Endothelial cell of umbilical vein (primary cell): ENCODE measurements around the gene HTT. TPM values are rescaled to one million over a fixed set of nuclear protein-coding genes. Genes with fewer than 3 reads are reported as not detected.

Experiments
- BruUV-seq: library from RNA; stranded (reverse); fragments of 400-500 nt; replicated peaks from 2 replicates; lab custom pipeline; 2021; lab: Mats Ljungman, UMichigan
- CTCF ChIA-PET: fragments of 300-600, 350-600 bp; sonication (Branson Sonifier 250); formaldehyde crosslinking; loops from one replicate; lab custom pipeline; 2021; ENCODE audit warnings: antibody characterized with exemption, inconsistent platforms; lab: Charles Lee
- POLR2A ChIA-PET: fragments of 300-600, 350-600 bp; sonication (Branson Sonifier 250); formaldehyde crosslinking; loops from one replicate; lab custom pipeline; 2021; ENCODE audit warnings: antibody characterized with exemption, inconsistent platforms; lab: Charles Lee
- DNase-seq: peaks from one replicate; pipeline ENCODE4 v3.0.0-alpha.2; 2011; ENCODE audit warnings: low read depth, low spot score
- FAIRE-seq: peaks from 2 replicates; lab custom pipeline; 2011; peaks lifted over from hg19 to GRCh38; lab: Jason Lieb, UNC
- H2AFZ ChIP-seq: 2 replicates; pipeline ENCODE4 v1.6.0; 2012; ENCODE audit warnings: low read depth, low read length, control low read depth, inconsistent platforms
- H3K27ac ChIP-seq: 2 replicates; pipeline ENCODE4 v1.5.1; 2011; ENCODE audit warnings: low read depth, mild to moderate bottlenecking, control low read depth, low read length, moderate library complexity; ENCODE audit not compliant: insufficient read depth
- H3K27me3 ChIP-seq, 2 experiments: 2 replicates each; pipeline versions ENCODE4 v1.6.0 to v1.6.1; 2011; ENCODE audit warnings: low read length in 2 of 2, mixed read lengths in 1 of 2; ENCODE audit not compliant: control insufficient read depth in 2 of 2, insufficient read depth in 2 of 2
- H3K36me3 ChIP-seq, 2 experiments: 2 replicates in 1 of 2; 3 replicates in 1 of 2; pipeline ENCODE4 v1.5.1; 2011; ENCODE audit warnings: low read length in 2 of 2, mild to moderate bottlenecking in 1 of 2, moderate library complexity in 1 of 2; ENCODE audit not compliant: control insufficient read depth in 2 of 2, insufficient read depth in 2 of 2; ENCODE audit errors: extremely low read depth in 1 of 2
- H3K4me1 ChIP-seq: 3 replicates; pipeline ENCODE4 v1.5.1; 2011; ENCODE audit warnings: mild to moderate bottlenecking, low read length; ENCODE audit not compliant: control insufficient read depth, insufficient read depth; ENCODE audit errors: extremely low read depth
- H3K4me2 ChIP-seq: 2 replicates; pipeline ENCODE4 v1.6.1; 2011; ENCODE audit warnings: low read length, control low read depth, mixed read lengths; ENCODE audit not compliant: insufficient read depth
- H3K4me3 ChIP-seq, 3 experiments: fragments of 200-600 bp in 1 of 3; sonication (generic), shearing (Covaris generic) in 1 of 3; replicated peaks in 1 of 3; 2 replicates each; pipeline ENCODE4 v1.5.1; 2011 to 2016; ENCODE audit warnings: control low read depth in 3 of 3, low read length in 3 of 3, mild to moderate bottlenecking in 2 of 3, inconsistent platforms in 1 of 3, low read depth in 1 of 3, moderate library complexity in 1 of 3; ENCODE audit not compliant: insufficient read depth in 1 of 3
- H3K79me2 ChIP-seq: 2 replicates; pipeline ENCODE4 v1.6.0; 2012; ENCODE audit warnings: low read length, inconsistent platforms; ENCODE audit not compliant: control insufficient read depth, insufficient read depth
- H3K9ac ChIP-seq: replicated peaks from 2 replicates; pipeline ENCODE3; 2011; ENCODE audit warnings: low read length, control low read depth; ENCODE audit not compliant: insufficient read depth; ENCODE audit errors: extremely low read depth
- H3K9me1 ChIP-seq: replicated peaks from 3 replicates; pipeline ENCODE4 v1.6.0; 2011; ENCODE audit warnings: mild to moderate bottlenecking, low read length; ENCODE audit not compliant: control insufficient read depth, insufficient read depth; ENCODE audit errors: extremely low read depth
- H3K9me3 ChIP-seq: replicated peaks from 2 replicates; pipeline ENCODE4 v1.5.1; 2012; ENCODE audit warnings: low read length, inconsistent platforms; ENCODE audit not compliant: control insufficient read depth, insufficient read depth
- H4K20me1 ChIP-seq: replicated peaks from 2 replicates; pipeline ENCODE3; 2011; ENCODE audit warnings: mild to moderate bottlenecking, low read length; ENCODE audit not compliant: control insufficient read depth, insufficient read depth; ENCODE audit errors: extremely low read depth
- FOS ChIP-seq: IDR thresholded peaks from 2 replicates; pipeline ENCODE4 v1.6.1; 2011; ENCODE audit warnings: mild to moderate bottlenecking, low read length, moderate library complexity, borderline replicate concordance; ENCODE audit not compliant: insufficient read depth
- GATA2 ChIP-seq: IDR thresholded peaks from 2 replicates; pipeline ENCODE4 v1.7.0; 2011; ENCODE audit warnings: low read depth, mild to moderate bottlenecking, moderate library complexity, mixed read lengths, low read length; ENCODE audit not compliant: insufficient read length, insufficient read depth
- JUN ChIP-seq: IDR thresholded peaks from 2 replicates; pipeline ENCODE4 v1.6.1; 2011; ENCODE audit warnings: borderline replicate concordance, low read depth; ENCODE audit not compliant: insufficient read length, insufficient read depth
- MAX ChIP-seq: IDR thresholded peaks from 2 replicates; pipeline ENCODE4 v1.6.1; 2011; ENCODE audit not compliant: insufficient read depth, insufficient read length
- MYC ChIP-seq: IDR thresholded peaks from one replicate; pipeline ENCODE4 v1.6.1; 2011; ENCODE audit warnings: mild to moderate bottlenecking, low read depth, low read length
- POLR2AphosphoS5 ChIP-seq: IDR thresholded peaks from 2 replicates; pipeline ENCODE4 v1.6.1; 2012; ENCODE audit warnings: low read depth, mild to moderate bottlenecking, control low read depth, low read length, moderate library complexity; ENCODE audit not compliant: insufficient read depth
- dilution Hi-C: fragments of 300-500 bp; cut with MboI; formaldehyde crosslinking; loops from one replicate; pipeline ENCODE4 v1.15.0; 2019; ENCODE audit warnings: low sequenced_read_pairs; ENCODE audit not compliant: extremely low pct_ligation_motif_present
- intact Hi-C: fragments of 100-400 bp; cut with micrococcal nuclease; formaldehyde crosslinking; loops from one replicate; pipeline ENCODE4 v1.10.0; 2022
- polyA plus RNA-seq, 4 experiments: library from polyadenylated mRNA; depleted of rRNA in 3 of 4; stranded (reverse) in 3 of 4; unstranded in 1 of 4; fragments of >200 nt; gene quantifications; 2 replicates each; pipeline versions ENCODE4 v1.2.1 to v1.2.3, GENCODE V29; 2011 to 2012; ENCODE audit warnings: missing spikeins in 1 of 4
- total RNA-seq: library from RNA; stranded (reverse); gene quantifications from 2 replicates; pipeline ENCODE4 v1.2.3, GENCODE V29; 2021
- TF ChIP-seq, protein P1 (sequence below), 2 donors: IDR thresholded peaks; 1 replicate in 1 of 2; 2 replicates in 1 of 2; pipeline ENCODE4 v1.5.1; 2011; ENCODE audit warnings: low read length in 2 of 2, mild to moderate bottlenecking in 2 of 2, moderate library complexity in 2 of 2, control low read depth in 1 of 2, inconsistent platforms in 1 of 2, low read depth in 1 of 2; ENCODE audit not compliant: insufficient read depth in 1 of 2; ENCODE audit errors: extremely low read depth in 1 of 2

The HTT gene
- total and polyA plus RNA-seq, 2 donors (not counting 3 experiments of a cell fraction or from before 2014, with no cell fraction given): 15.7 to 61.2 TPM

DNA sequence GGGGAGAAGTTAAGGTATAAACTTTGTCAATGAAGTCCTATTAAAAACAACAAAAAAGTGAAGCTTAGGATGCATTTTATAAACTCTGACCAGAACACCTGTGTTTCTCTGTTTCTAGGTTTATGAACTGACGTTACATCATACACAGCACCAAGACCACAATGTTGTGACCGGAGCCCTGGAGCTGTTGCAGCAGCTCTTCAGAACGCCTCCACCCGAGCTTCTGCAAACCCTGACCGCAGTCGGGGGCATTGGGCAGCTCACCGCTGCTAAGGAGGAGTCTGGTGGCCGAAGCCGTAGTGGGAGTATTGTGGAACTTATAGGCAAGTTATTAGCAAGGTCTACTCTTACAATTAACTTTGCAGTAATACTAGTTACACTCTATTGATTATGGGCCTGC, 46.6 kb downstream of the HTT start:
- TF ChIP-seq GATA2 (no peak), JUN (no peak), FOS (no peak), MYC (no peak), MAX (no peak), POLR2AphosphoS5 (no peak)
- TF ChIP-seq, protein P1, sequence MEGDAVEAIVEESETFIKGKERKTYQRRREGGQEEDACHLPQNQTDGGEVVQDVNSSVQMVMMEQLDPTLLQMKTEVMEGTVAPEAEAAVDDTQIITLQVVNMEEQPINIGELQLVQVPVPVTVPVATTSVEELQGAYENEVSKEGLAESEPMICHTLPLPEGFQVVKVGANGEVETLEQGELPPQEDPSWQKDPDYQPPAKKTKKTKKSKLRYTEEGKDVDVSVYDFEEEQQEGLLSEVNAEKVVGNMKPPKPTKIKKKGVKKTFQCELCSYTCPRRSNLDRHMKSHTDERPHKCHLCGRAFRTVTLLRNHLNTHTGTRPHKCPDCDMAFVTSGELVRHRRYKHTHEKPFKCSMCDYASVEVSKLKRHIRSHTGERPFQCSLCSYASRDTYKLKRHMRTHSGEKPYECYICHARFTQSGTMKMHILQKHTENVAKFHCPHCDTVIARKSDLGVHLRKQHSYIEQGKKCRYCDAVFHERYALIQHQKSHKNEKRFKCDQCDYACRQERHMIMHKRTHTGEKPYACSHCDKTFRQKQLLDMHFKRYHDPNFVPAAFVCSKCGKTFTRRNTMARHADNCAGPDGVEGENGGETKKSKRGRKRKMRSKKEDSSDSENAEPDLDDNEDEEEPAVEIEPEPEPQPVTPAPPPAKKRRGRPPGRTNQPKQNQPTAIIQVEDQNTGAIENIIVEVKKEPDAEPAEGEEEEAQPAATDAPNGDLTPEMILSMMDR (IDR thresholded peaks at IDR 0.05; ENCODE audit: extremely low read depth in 1 of 2, insufficient read depth in 1 of 2, low read depth in 1 of 2, low read length in 2 of 2): no peak
- Histone ChIP-seq H2AFZ (no peak overlapping the region), H3K4me1 (peaks cover 34% of the 10 kb centered on the region), H3K4me3 (no peak overlapping the region), H3K79me2 (no peaks in the 10 kb centered on the region), H3K9ac (no peak overlapping the region), H3K27ac (peak overlapping the region; percentile 92), H3K36me3 (peaks cover 5 to 9% of the 10 kb centered on the region in 2 experiments), H3K9me1 (no peaks in the 10 kb centered on the region), H4K20me1 (no peaks in the 10 kb centered on the region), H3K9me3 (no peaks in the 10 kb centered on the region), H3K4me2 (no peak overlapping the region), H3K27me3 (no peaks in the 10 kb centered on the region)
- intact Hi-C loops: no loop called here
- ChIA-PET CTCF (interaction anchor here (1.4 to 5.2 kb wide), 3 partner anchors 11 to 24 kb away, joined by 4 to 124 read pairs (median 84); no protein-coding TSS in a partner anchor), POLR2A (interaction anchor here (1.9 kb wide), 1 partner anchor 8 kb away, joined by 4 read pairs; no protein-coding TSS in a partner anchor)
- dilution Hi-C loops: no loop called here
- FAIRE-seq (no peak), DNase-seq (no peak)
- BruUV-seq: no TSS peak
